DMS153 treated with DMSO at 0.1 percent for 48 hours (cell line): ENCODE data around the gene SKP1.

Experiments
- DNase-seq: peaks from one replicate; lab custom pipeline; 2025; ENCODE audit not compliant: unreplicated experiment; lab: John Stamatoyannopoulos, UW

The SKP1 gene

GRCh38 chr5:134113902-134114875, 62.6 kb downstream of the SKP1 start, which contains the start of gene TCF7:
Gene TCF7, plus strand, starts transcription at chr5:134114681. Its CDS starts 226 bp downstream, at chr5:134114907.
- peak; percentile 14 for DNase-seq

GRCh38 chr5:134113363-134113889, 63.3 kb downstream of the SKP1 start:
- no peak for DNase-seq

- DNase-seq = no peak
These were observed 63.9 kb downstream of the SKP1 start for GRCh38 chr5:134112726-134113362.

GRCh38 chr5:134111741-134112647, 64.8 kb downstream of the SKP1 start:
- no peak for DNase-seq

- no peak for DNase-seq
These were observed 66.4 kb downstream of the SKP1 start for GRCh38 chr5:134110382-134110781.

GRCh38 chr5:134107779-134108178, 69.0 kb downstream of the SKP1 start:
- DNase-seq = no peak

- no peak for DNase-seq
These were observed 69.6 kb downstream of the SKP1 start for GRCh38 chr5:134106991-134107701.

- DNase-seq = no peak
These were observed 72.6 kb downstream of the SKP1 start for GRCh38 chr5:134103998-134104654.

GRCh38 chr5:134103397-134103796, 73.4 kb downstream of the SKP1 start:
- DNase-seq = no peak

- no peak for DNase-seq
These were observed 74.9 kb downstream of the SKP1 start for GRCh38 chr5:134101686-134102439.

- DNase-seq = no peak
These were observed 76.3 kb downstream of the SKP1 start for GRCh38 chr5:134100283-134101091.

GRCh38 chr5:134099939-134100282, 76.8 kb downstream of the SKP1 start:
- no peak for DNase-seq

- no peak for DNase-seq
These were observed 77.4 kb downstream of the SKP1 start for GRCh38 chr5:134099288-134099872.
